SJSA1 (cell line): ENCODE results near the gene MRTFA. TPM values are rescaled to one million over a fixed set of nuclear protein-coding genes. Genes with fewer than 3 reads are reported as not detected.

Source experiments
- DNase-seq, 2 experiments: peaks; one replicate each; pipeline ENCODE4 v3.0.0-alpha.2; 2015 to 2020; ENCODE audit warnings: low spot score in 2 of 2, low read depth in 1 of 2
- H3K27ac ChIP-seq: fragments of 250-450 bp; sonication (Bioruptor Pico); 2 replicates; pipeline ENCODE4 v1.5.1; 2020; ENCODE audit warnings: mild to moderate bottlenecking, moderate library complexity
- H3K27me3 ChIP-seq: fragments of 250-450 bp; sonication (Bioruptor Pico); replicated peaks from 2 replicates; pipeline ENCODE4 v1.5.1; 2020; ENCODE audit warnings: mild to moderate bottlenecking, moderate library complexity
- H3K36me3 ChIP-seq: fragments of 250-450 bp; sonication (Bioruptor Pico); 2 replicates; pipeline ENCODE4 v1.5.1; 2020; ENCODE audit warnings: mild to moderate bottlenecking
- H3K4me1 ChIP-seq: fragments of 250-450 bp; sonication (Bioruptor Pico); replicated peaks from 2 replicates; pipeline ENCODE4 v1.6.1; 2021; ENCODE audit warnings: mild to moderate bottlenecking
- H3K4me3 ChIP-seq: fragments of 250-450 bp; sonication (Bioruptor Pico); 2 replicates; pipeline ENCODE4 v1.5.1; 2020; ENCODE audit warnings: mild to moderate bottlenecking
- H3K9me3 ChIP-seq: fragments of 250-450 bp; sonication (Bioruptor Pico); replicated peaks from 2 replicates; pipeline ENCODE4 v1.5.1; 2020; ENCODE audit warnings: mild to moderate bottlenecking
- total RNA-seq: library from RNA; depleted of rRNA; stranded (reverse); fragments of >200 nt; shearing (Covaris generic); gene quantifications from 2 replicates; pipeline ENCODE4 v1.2.3, GENCODE V29; 2014

MRTFA gene
- total RNA-seq, 1 experiment from 2014 or later: 27.8 TPM

DNA sequence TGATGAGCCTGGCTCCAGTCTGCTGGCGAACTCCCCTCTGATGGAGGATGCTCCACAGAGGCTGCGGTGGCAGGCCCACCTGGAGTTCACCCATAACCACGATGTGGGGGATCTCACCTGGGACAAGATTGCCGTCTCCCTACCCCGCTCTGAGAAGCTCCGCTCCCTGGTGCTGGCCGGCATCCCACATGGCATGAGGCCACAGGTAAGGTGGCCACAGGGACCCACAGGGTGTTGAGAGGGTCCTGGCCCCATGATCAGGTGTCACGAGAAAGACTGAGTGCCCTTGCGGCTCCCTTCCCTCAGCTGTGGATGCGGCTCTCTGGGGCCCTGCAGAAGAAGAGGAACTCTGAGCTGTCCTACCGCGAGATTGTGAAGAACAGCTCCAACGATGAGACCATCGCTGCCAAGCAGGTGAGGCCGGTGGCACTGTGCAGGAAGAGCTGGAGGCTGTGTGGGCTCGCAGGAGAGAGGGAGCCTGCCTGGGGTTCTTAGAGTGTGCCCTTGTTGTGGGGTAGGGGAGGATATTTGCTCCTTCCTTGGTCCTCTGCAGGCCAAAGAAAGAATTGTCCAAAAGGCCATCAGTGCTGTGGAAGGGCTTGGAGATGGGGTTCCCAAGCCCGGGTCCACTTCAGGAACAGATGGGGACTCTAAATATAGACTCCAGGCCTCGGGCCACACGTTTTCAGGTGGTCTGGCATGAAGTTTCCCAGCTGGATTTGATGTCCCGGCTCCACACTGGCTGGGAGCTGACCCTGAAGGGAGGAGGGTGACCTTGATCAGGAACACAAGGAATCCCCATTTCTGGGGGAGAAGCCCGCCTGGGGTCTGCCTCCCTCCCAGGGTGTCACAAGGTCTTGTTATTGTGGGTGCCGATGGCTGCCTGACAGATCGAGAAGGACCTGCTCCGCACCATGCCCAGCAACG is 232.0 kb downstream of the MRTFA start:
- Histone ChIP-seq H3K36me3 (peaks cover 80% of the 10 kb centered on the region), H3K9me3 (no peaks in the 10 kb centered on the region), H3K27me3 (no peaks in the 10 kb centered on the region), H3K27ac (no peak overlapping the region), H3K4me3 (no peak overlapping the region), H3K4me1 (no peaks in the 10 kb centered on the region; the same call in 1 of the 2 replicates)
- DNase-seq: no peak

GRCh38 chr22:40403651-40404050 is 232.9 kb downstream of the MRTFA start:
- H3K27me3 ChIP-seq: no peaks in the 10 kb centered on the region
- DNase-seq: no peak
- H3K4me1 ChIP-seq: no peaks in the 10 kb centered on the region
- peaks cover 71% of the 10 kb centered on the region for H3K36me3 ChIP-seq
- H3K27ac ChIP-seq: no peak overlapping the region
- no peaks in the 10 kb centered on the region for H3K9me3 ChIP-seq
- H3K4me3 ChIP-seq: no peak overlapping the region

DNA sequence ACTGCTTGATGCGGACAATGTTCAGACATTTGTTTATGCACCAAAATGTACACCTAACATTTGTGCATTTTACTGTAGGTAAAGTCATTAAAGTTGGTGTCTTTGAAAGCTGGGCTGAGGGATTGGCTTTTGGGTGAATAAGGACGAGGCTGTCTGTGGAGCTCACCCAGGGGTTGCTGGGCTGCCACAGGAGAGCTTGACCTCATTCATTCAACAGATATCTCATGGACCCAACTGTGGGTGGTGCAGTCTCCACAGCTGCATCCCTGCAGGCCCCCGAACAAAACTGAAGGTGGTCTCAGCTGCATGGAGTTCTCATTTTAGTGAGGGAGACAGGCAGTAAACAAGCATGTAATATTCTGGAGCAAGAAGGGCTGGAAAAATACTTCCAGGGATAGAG is 233.4 kb downstream of the MRTFA start:
- Histone ChIP-seq H3K4me1 (no peaks in the 10 kb centered on the region), H3K36me3 (peaks cover 66% of the 10 kb centered on the region), H3K4me3 (no peak overlapping the region)

DNA sequence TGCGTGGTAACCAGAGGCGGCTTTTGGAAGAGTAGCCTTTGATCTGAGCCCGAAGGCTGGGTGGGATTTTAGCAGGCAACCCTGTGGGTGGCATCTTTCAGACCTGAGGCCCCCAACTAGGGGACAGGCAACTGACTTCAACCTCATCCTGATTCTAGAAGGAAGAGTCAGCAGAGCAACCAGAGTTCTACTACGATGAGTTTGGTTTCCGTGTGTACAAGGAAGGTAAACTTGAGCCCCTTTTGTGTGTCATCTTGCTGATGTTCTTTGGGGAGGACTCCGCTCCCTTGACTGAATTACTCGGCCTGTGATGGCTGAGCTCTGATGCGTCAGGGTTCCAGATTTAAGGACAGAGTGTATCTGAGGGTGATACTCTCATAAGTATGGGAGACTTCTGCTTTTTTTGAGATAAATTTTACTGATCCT is 234.5 kb downstream of the MRTFA start:
- Histone ChIP-seq H3K36me3 (peaks cover 54% of the 10 kb centered on the region), H3K27me3 (no peaks in the 10 kb centered on the region), H3K4me3 (no peak overlapping the region), H3K9me3 (no peaks in the 10 kb centered on the region), H3K4me1 (no peaks in the 10 kb centered on the region), H3K27ac (no peak overlapping the region)
- DNase-seq: no peak

More for the DNA sequence above, 233.4 kb downstream of the MRTFA start:
- Histone ChIP-seq H3K9me3 (no peaks in the 10 kb centered on the region), H3K27ac (no peak overlapping the region), H3K27me3 (no peaks in the 10 kb centered on the region)
- no peak for DNase-seq

DNA sequence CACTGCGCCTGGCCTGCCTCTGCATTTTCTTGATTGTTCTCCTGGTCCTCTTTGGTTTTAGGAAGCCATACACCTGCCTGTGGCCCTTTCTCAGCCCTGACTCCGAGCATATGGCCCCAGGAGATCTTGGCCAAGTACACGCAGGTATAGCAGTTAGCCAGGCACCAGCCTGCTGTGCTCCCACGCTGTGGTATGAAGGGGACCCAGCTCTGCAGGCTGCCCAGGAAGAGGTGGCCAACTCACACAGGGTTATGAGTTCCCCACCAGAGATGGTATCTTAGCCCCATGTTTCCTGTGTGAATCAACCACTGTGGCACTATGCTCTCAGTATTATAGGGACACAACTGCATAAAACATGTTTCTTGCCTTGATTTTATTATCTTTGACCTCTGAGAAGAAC is 235.0 kb downstream of the MRTFA start:
- Histone ChIP-seq H3K27ac (no peak overlapping the region), H3K36me3 (peaks cover 50% of the 10 kb centered on the region), H3K4me3 (no peak overlapping the region), H3K27me3 (no peaks in the 10 kb centered on the region), H3K9me3 (no peaks in the 10 kb centered on the region), H3K4me1 (no peaks in the 10 kb centered on the region)
- no peak for DNase-seq

- Histone ChIP-seq H3K27ac (no peak overlapping the region), H3K9me3 (no peaks in the 10 kb centered on the region), H3K4me1 (no peaks in the 10 kb centered on the region), H3K27me3 (no peaks in the 10 kb centered on the region), H3K36me3 (peaks cover 36% of the 10 kb centered on the region), H3K4me3 (no peak overlapping the region)
- no peak for DNase-seq
These were observed 236.4 kb downstream of the MRTFA start for GRCh38 chr22:40400159-40400558.

GRCh38 chr22:40399621-40400020 is 236.9 kb downstream of the MRTFA start:
- DNase-seq: no peak
- H3K27ac ChIP-seq: no peak overlapping the region
- H3K36me3 ChIP-seq: peaks cover 31% of the 10 kb centered on the region
- no peaks in the 10 kb centered on the region for H3K9me3 ChIP-seq
- H3K4me3 ChIP-seq: no peak overlapping the region
- H3K4me1 ChIP-seq: no peaks in the 10 kb centered on the region
- no peaks in the 10 kb centered on the region for H3K27me3 ChIP-seq

- Histone ChIP-seq H3K36me3 (peaks cover 12% of the 10 kb centered on the region), H3K27ac (no peak overlapping the region), H3K4me1 (no peaks in the 10 kb centered on the region), H3K27me3 (no peaks in the 10 kb centered on the region), H3K9me3 (no peaks in the 10 kb centered on the region), H3K4me3 (no peak overlapping the region)
- no peak for DNase-seq
These were observed 239.1 kb downstream of the MRTFA start for GRCh38 chr22:40397396-40397795.

DNA sequence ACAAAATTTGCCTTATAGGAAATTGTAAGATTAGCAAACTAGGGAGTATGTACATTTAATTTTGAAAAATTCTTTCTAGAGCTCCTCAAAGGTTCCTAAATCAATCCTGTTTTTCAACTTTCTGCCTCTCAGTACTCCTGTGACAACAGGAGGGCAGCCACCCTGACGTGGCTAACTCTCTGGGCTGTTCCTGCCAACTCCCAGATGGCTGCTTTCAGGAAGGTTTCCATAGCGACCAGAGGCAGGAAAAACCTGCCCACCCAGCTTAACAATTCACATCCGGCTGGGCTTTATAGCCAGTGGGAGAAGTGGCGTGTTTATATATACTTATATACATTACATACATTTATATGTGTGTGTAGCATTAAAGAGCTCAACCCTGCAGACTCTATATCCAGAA is 239.6 kb downstream of the MRTFA start:
- Histone ChIP-seq H3K27ac (no peak overlapping the region), H3K36me3 (peaks cover 8% of the 10 kb centered on the region), H3K4me1 (no peaks in the 10 kb centered on the region), H3K27me3 (no peaks in the 10 kb centered on the region), H3K9me3 (no peaks in the 10 kb centered on the region), H3K4me3 (no peak overlapping the region)
- DNase-seq: no peak

DNA sequence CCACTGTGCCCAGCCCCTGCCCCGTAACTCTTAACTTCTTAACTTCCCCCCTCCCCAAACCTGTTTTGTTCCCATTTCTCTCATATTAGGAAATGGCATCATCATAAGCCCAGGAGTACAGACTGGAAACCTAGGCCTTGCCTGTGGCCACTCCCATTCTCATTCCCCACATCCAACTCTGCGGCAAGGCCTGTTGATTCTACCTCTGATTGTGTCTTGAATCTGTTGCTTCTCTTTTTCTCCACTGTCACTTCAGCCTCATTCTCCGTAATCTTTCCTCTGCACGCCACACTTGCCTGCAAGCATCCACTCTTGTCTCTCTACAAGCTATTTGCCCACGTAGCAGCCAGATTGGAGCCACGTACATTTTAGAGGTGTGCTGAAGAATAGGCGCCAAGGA is 240.9 kb downstream of the MRTFA start:
- H3K27ac ChIP-seq: no peak overlapping the region
- H3K4me1 ChIP-seq: no peaks in the 10 kb centered on the region
- no peaks in the 10 kb centered on the region for H3K9me3 ChIP-seq
- DNase-seq: no peak
- no peak overlapping the region for H3K4me3 ChIP-seq
- H3K36me3 ChIP-seq: no peaks in the 10 kb centered on the region
- no peaks in the 10 kb centered on the region for H3K27me3 ChIP-seq

DNA sequence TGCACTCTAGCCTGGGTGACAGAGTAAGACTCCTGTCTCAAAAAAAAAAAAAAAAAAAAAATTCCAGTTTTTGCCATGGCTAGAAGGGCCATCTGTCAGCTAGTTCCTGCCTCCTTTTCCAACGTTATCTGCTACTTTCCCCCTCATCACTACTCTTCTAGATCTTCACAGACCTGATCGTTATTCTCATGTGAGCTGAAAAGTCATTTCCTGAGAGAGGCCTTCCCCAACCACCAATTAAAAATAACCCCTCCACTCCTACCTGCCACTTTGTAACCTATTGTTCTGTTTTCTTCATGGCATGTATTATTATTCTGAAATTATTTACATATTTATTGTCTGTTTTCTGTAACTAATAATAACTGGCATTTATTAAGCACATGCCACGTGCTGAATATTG is 241.9 kb downstream of the MRTFA start:
- Histone ChIP-seq H3K4me3 (no peak overlapping the region), H3K36me3 (no peaks in the 10 kb centered on the region), H3K9me3 (no peaks in the 10 kb centered on the region), H3K27me3 (no peaks in the 10 kb centered on the region), H3K27ac (no peak overlapping the region), H3K4me1 (no peaks in the 10 kb centered on the region)
- no peak for DNase-seq

DNA sequence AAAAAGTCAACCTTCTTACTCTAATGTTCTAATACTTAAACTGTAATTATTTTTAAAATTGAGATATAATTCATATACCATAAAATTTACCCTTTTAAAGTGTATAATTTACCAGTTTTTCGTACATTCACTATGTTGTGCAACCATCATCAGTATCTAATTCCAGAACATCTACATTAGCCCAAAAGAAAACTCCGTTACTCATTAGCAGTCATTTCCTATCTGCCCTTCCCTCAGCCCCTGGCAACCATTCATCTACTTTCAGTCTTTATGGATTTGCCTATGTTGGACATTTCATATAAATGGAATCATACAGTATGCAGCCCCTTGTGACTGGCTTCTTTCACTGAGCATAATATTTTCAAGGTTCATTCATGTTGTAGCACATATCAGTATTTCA is 243.9 kb downstream of the MRTFA start:
- H3K9me3 ChIP-seq: no peaks in the 10 kb centered on the region
- DNase-seq: no peak

DNA sequence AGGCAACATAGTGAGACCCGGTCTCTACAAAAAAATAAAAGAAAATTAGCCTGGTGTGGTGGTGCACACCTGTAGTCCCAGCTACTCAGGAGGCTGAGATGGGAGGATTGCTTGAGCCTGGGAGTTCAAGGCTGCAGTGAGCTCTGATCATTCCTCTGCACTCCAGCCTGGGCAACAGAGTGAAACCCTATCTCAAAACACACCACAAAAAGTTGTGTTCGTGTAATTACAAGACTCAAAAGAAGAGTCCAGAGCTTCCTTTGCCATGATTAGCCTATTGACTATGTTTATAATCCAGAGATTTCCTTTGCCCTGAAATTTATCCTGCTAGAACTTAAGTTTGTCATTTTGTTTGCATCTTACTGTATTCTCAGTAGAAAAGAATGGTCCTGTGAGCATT is 245.1 kb downstream of the MRTFA start:
- Histone ChIP-seq H3K4me1 (no peaks in the 10 kb centered on the region), H3K36me3 (0 out of 2 replicates have a peak, but pooled peaks cover 3% of the 10 kb centered on the region), H3K4me3 (no peak overlapping the region), H3K27ac (no peak overlapping the region), H3K27me3 (no peaks in the 10 kb centered on the region), H3K9me3 (no peaks in the 10 kb centered on the region)
- no peak for DNase-seq

More for the DNA sequence above, 243.9 kb downstream of the MRTFA start:
- 0 out of 2 replicates have a peak, but pooled peaks cover 3% of the 10 kb centered on the region for H3K36me3 ChIP-seq
- no peaks in the 10 kb centered on the region for H3K4me1 ChIP-seq
- H3K27me3 ChIP-seq: no peaks in the 10 kb centered on the region
- no peak overlapping the region for H3K27ac ChIP-seq
- no peak overlapping the region for H3K4me3 ChIP-seq

GRCh38 chr22:40388231-40388630 is 248.3 kb downstream of the MRTFA start:
- no peak overlapping the region for H3K4me3 ChIP-seq

More at GRCh38 chr22:40388231-40388630, 248.3 kb downstream of the MRTFA start:
- Histone ChIP-seq H3K27me3 (no peaks in the 10 kb centered on the region), H3K9me3 (no peaks in the 10 kb centered on the region), H3K27ac (no peak overlapping the region), H3K36me3 (0 out of 2 replicates have a peak, but pooled peaks cover 3% of the 10 kb centered on the region), H3K4me1 (peaks cover 9% of the 10 kb centered on the region)
- DNase-seq: no peak
